ENCODE data around the gene SSBP4. TPM values are rescaled to one million over a fixed set of nuclear protein-coding genes. Genes with fewer than 3 reads are reported as not detected.

Gene SSBP4
- total and polyA plus RNA-seq, 9 donors = 77.1 to 156 (median 118) TPM

- Histone ChIP-seq H3K36me3 (ENCODE audit: control insufficient read depth, insufficient read depth, low read length) (peaks cover 47% of the 10 kb centered on the region), H3K9me3 (replicated peaks; ENCODE audit: control insufficient read depth, low read depth, low read length) (no peaks in the 10 kb centered on the region), H3K27me3 (ENCODE audit: control insufficient read depth, insufficient read depth, low read length) (no peaks in the 10 kb centered on the region), H3K27ac (ENCODE audit: low read length) (no peak overlapping the region), H3K4me3 (ENCODE audit: low read length) (no peak overlapping the region), H3K4me1 (ENCODE audit: control insufficient read depth, insufficient read depth, low read length) (peaks cover 46% of the 10 kb centered on the region)
- 77% methylated on average over 2 of the region's 4 CpGs for WGBS (ENCODE audit: insufficient coverage)
- no peak for DNase-seq
These were observed 37.1 kb downstream of the SSBP4 start for GRCh38 chr19:18456279-18456678.

DNA sequence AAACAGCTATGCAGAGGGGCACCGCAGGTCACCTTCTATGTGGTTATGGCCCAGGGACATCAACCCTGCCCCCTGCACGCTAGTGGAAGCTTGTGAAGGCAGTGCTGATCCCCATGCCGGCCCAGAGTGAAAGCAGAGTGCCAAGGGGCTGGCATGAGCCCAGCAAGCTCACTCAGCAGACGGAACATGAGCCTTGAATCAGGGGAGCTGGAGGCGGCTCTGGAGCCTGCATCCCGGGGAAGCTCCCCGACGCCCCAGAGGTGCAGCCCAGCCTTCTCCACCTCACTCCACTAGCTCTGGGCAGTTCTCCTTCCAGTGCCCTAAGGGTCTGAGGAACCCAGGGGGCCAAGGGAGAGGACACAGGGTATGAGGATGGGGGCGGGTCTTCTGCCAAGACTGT, 37.8 kb downstream of the SSBP4 start:
- peaks cover 45% of the 10 kb centered on the region for H3K4me1 ChIP-seq (ENCODE audit: control insufficient read depth, insufficient read depth, low read length)
- no peak for DNase-seq

DNA sequence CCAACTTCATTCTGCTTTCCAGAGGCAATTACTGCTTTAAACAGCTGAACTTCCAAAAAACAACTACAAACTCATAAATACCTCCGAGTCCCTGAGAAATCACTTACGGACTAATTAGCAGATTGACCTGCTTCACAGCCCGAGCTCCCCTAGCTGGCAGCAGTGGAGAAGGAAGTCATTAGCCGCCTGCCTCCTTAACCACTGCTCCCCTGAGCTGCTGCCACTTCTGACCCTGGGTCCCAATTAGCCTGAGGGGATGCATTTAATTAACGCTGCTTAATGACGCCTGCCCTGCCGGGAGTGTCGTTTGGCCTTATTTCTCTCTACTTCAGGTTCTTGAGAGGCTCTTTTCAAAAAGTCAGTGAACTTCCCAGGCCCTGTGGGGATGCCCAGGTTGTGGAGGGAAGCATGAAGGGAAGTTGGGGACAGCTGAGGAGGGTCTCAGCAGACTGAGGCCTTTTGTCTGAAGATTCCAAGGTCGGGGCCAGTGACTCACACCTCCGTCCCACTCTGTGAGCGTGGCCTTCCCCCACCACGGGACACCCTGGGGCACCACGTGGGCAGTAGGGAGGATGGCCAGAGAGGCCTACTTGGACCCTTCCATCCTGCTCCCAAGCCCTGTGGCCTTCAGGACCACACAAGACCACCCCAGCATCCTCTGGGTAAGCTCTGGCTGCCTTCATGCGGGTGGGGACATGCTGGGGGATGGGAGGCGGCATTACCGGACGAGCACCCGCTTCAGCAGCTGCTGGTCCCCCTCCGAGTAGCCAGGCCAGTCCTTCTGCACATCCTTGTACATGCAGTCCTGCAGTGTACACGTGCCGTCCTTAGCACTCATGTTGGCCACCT, 38.5 kb downstream of the SSBP4 start:
- Histone ChIP-seq H3K4me3 (ENCODE audit: low read length) (no peak overlapping the region), H3K27ac (ENCODE audit: low read length) (no peak overlapping the region), H3K4me1 (ENCODE audit: control insufficient read depth, insufficient read depth, low read length) (peaks cover 39% of the 10 kb centered on the region), H3K36me3 (ENCODE audit: control insufficient read depth, insufficient read depth, low read length) (peaks cover 42% of the 10 kb centered on the region), H3K27me3 (ENCODE audit: control insufficient read depth, insufficient read depth, low read length) (no peaks in the 10 kb centered on the region), H3K9me3 (replicated peaks; ENCODE audit: control insufficient read depth, low read depth, low read length) (no peaks in the 10 kb centered on the region)
- 70% methylated on average over 15 of the region's 21 CpGs for WGBS (ENCODE audit: insufficient coverage)
- DNase-seq = no peak

More for the DNA sequence above, 37.8 kb downstream of the SSBP4 start:
- H3K27ac ChIP-seq (ENCODE audit: low read length) = no peak overlapping the region
- H3K4me3 ChIP-seq (ENCODE audit: low read length) = no peak overlapping the region
- no peaks in the 10 kb centered on the region for H3K27me3 ChIP-seq (ENCODE audit: control insufficient read depth, insufficient read depth, low read length)
- WGBS (ENCODE audit: insufficient coverage) = 57% methylated on average over 6 of the region's 9 CpGs
- no peaks in the 10 kb centered on the region for H3K9me3 ChIP-seq (replicated peaks; ENCODE audit: control insufficient read depth, low read depth, low read length)
- peaks cover 45% of the 10 kb centered on the region for H3K36me3 ChIP-seq (ENCODE audit: control insufficient read depth, insufficient read depth, low read length)

GRCh38 chr19:18460900-18461299, 41.7 kb downstream of the SSBP4 start:
- H3K4me3 ChIP-seq (ENCODE audit: low read length) = no peak overlapping the region
- no peaks in the 10 kb centered on the region for H3K27me3 ChIP-seq (ENCODE audit: control insufficient read depth, insufficient read depth, low read length)
- peaks cover 61% of the 10 kb centered on the region for H3K36me3 ChIP-seq (ENCODE audit: control insufficient read depth, insufficient read depth, low read length)
- WGBS (ENCODE audit: insufficient coverage) = 82% methylated on average over 10 of the region's 12 CpGs
- no peak for DNase-seq
- H3K9me3 ChIP-seq (replicated peaks; ENCODE audit: control insufficient read depth, low read depth, low read length) = no peaks in the 10 kb centered on the region
- H3K27ac ChIP-seq (ENCODE audit: low read length) = peak overlapping the region; percentile 89
- H3K4me1 ChIP-seq (ENCODE audit: control insufficient read depth, insufficient read depth, low read length) = peaks cover 51% of the 10 kb centered on the region

GRCh38 chr19:18461471-18461870, 42.3 kb downstream of the SSBP4 start:
- H3K9me3 ChIP-seq (replicated peaks; ENCODE audit: control insufficient read depth, low read depth, low read length) = no peaks in the 10 kb centered on the region
- 97% methylated on average over 22 of the region's 22 CpGs for WGBS (ENCODE audit: insufficient coverage)
- no peak overlapping the region for H3K4me3 ChIP-seq (ENCODE audit: low read length)
- peaks cover 56% of the 10 kb centered on the region for H3K36me3 ChIP-seq (ENCODE audit: control insufficient read depth, insufficient read depth, low read length)
- H3K27me3 ChIP-seq (ENCODE audit: control insufficient read depth, insufficient read depth, low read length) = no peaks in the 10 kb centered on the region
- peaks cover 51% of the 10 kb centered on the region for H3K4me1 ChIP-seq (ENCODE audit: control insufficient read depth, insufficient read depth, low read length)
- DNase-seq = no peak
- H3K27ac ChIP-seq (ENCODE audit: low read length) = peak overlapping the region; percentile 89

DNA sequence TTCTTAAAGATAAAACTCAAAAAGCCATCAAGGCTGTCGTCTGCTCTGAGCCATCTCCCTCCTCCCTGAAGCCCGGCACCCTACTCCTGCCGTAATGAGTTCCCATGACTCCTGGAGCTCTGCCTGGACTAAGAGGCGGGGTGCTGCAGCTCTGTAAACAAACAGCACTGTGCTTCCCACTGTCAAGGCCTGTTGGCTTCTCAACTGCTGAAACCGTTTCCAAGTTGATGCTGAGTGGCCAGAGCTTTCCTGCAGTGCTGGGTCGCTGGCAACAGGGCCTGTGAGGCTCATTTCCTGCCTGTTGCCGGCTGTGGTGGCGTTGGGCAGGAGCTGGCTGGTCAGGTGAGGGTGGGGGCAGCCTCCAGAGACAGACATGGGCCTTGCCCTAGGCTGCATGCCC, 45.4 kb downstream of the SSBP4 start:
- Histone ChIP-seq H3K9me3 (replicated peaks; ENCODE audit: control insufficient read depth, low read depth, low read length) (no peaks in the 10 kb centered on the region), H3K4me1 (ENCODE audit: control insufficient read depth, insufficient read depth, low read length) (peaks cover 37% of the 10 kb centered on the region), H3K36me3 (ENCODE audit: control insufficient read depth, insufficient read depth, low read length) (peaks cover 45% of the 10 kb centered on the region), H3K4me3 (ENCODE audit: low read length) (no peak overlapping the region), H3K27ac (ENCODE audit: low read length) (peak overlapping the region; percentile 82), H3K27me3 (ENCODE audit: control insufficient read depth, insufficient read depth, low read length) (no peaks in the 10 kb centered on the region)
- DNase-seq = peak; percentile 92
- 12% methylated on average over 7 of the region's 8 CpGs for WGBS (ENCODE audit: insufficient coverage)

GRCh38 chr19:18465214-18465963, 46.2 kb downstream of the SSBP4 start:
- peaks cover 35% of the 10 kb centered on the region for H3K4me1 ChIP-seq (ENCODE audit: control insufficient read depth, insufficient read depth, low read length)
- DNase-seq = no peak
- no peak overlapping the region for H3K4me3 ChIP-seq (ENCODE audit: low read length)
- 95% methylated on average over 21 of the region's 30 CpGs for WGBS (ENCODE audit: insufficient coverage)
- peak overlapping the region; percentile 82 for H3K27ac ChIP-seq (ENCODE audit: low read length)
- no peaks in the 10 kb centered on the region for H3K9me3 ChIP-seq (replicated peaks; ENCODE audit: control insufficient read depth, low read depth, low read length)
- H3K27me3 ChIP-seq (ENCODE audit: control insufficient read depth, insufficient read depth, low read length) = no peaks in the 10 kb centered on the region
- H3K36me3 ChIP-seq (ENCODE audit: control insufficient read depth, insufficient read depth, low read length) = peaks cover 43% of the 10 kb centered on the region

DNA sequence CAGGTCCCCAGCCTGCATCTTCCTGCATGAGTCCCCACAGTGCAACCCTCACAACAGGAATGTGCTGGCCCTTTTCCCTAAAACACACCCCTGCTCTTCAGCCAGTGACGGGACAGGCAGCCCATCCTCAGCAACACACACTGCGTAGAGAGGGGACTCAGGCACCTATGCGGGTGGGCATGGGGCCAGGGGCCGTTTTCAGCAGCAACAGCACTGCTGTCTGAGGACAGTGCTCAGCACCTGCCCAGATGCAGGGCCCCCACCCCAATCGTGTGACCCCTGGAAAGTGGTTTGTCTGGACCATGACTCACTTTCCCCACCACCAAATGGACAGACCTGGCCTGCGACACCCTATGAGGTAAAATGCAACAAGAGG, 46.8 kb downstream of the SSBP4 start:
- H3K27ac ChIP-seq (ENCODE audit: low read length) = no peak overlapping the region
- WGBS (ENCODE audit: insufficient coverage) = 77% methylated on average over 2 of the region's 6 CpGs
- H3K4me3 ChIP-seq (ENCODE audit: low read length) = no peak overlapping the region
- H3K4me1 ChIP-seq (ENCODE audit: control insufficient read depth, insufficient read depth, low read length) = peaks cover 29% of the 10 kb centered on the region
- no peak for DNase-seq
- no peaks in the 10 kb centered on the region for H3K9me3 ChIP-seq (replicated peaks; ENCODE audit: control insufficient read depth, low read depth, low read length)
- peaks cover 38% of the 10 kb centered on the region for H3K36me3 ChIP-seq (ENCODE audit: control insufficient read depth, insufficient read depth, low read length)
- no peaks in the 10 kb centered on the region for H3K27me3 ChIP-seq (ENCODE audit: control insufficient read depth, insufficient read depth, low read length)

DNA sequence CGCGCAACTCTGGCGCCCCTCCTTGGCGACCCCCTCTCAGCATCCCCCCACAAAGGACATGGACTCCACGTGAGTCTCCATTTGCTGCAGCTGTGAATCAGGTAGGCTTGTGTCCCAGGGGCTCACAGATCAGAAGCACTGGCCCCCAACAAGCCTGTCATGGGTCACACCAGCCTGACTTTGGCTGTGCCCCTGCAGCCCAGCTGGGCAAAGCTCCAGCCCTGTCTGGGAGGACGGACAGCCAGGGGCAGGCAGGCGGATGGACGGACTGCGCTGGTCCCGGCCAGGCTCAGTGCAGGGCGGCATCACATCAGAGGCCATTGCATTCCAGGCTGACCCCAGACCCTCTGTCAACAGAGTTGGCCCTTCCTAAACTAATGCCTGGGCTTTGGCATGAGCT, 47.2 kb downstream of the SSBP4 start:
- Histone ChIP-seq H3K4me3 (ENCODE audit: low read length) (no peak overlapping the region), H3K27ac (ENCODE audit: low read length) (no peak overlapping the region), H3K4me1 (ENCODE audit: control insufficient read depth, insufficient read depth, low read length) (peaks cover 25% of the 10 kb centered on the region), H3K9me3 (replicated peaks; ENCODE audit: control insufficient read depth, low read depth, low read length) (no peaks in the 10 kb centered on the region), H3K36me3 (ENCODE audit: control insufficient read depth, insufficient read depth, low read length) (peaks cover 35% of the 10 kb centered on the region), H3K27me3 (ENCODE audit: control insufficient read depth, insufficient read depth, low read length) (no peaks in the 10 kb centered on the region)
- no peak for DNase-seq
- WGBS (ENCODE audit: insufficient coverage) = 89% methylated on average over 8 of the region's 11 CpGs

DNA sequence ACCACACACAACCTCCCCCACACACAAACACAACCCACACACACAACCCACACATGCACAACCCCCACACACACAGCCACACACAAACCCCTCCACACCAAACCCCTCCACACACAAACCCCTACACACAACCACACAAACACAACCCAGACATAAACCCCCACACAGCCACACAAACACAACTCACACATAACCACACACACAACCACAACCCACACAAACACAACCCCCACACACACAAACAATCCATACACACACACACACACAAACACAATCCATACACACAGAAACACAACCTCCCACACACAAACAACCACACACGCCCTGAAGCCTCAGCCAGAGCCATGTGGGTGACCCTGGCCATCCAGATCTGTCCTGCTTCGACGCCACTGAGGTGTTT, 48.8 kb downstream of the SSBP4 start:
- no peaks in the 10 kb centered on the region for H3K27me3 ChIP-seq (ENCODE audit: control insufficient read depth, insufficient read depth, low read length)
- peaks cover 36% of the 10 kb centered on the region for H3K36me3 ChIP-seq (ENCODE audit: control insufficient read depth, insufficient read depth, low read length)
- WGBS (ENCODE audit: insufficient coverage) = no CpG with 5 or more reads among the region's 3 CpGs
- no peak overlapping the region for H3K27ac ChIP-seq (ENCODE audit: low read length)
- H3K9me3 ChIP-seq (replicated peaks; ENCODE audit: control insufficient read depth, low read depth, low read length) = no peaks in the 10 kb centered on the region
- no peak for DNase-seq
- no peak overlapping the region for H3K4me3 ChIP-seq (ENCODE audit: low read length)
- peaks cover 21% of the 10 kb centered on the region for H3K4me1 ChIP-seq (ENCODE audit: control insufficient read depth, insufficient read depth, low read length)

All from muscle of leg (tissue), 11 donors.